ENCODE measurements around the gene NMU. TPM values are rescaled to one million over a fixed set of nuclear protein-coding genes. Genes with fewer than 3 reads are reported as not detected.

Gene NMU
- total RNA-seq, 2 experiments from 2014 or later, result not detected

DNA sequence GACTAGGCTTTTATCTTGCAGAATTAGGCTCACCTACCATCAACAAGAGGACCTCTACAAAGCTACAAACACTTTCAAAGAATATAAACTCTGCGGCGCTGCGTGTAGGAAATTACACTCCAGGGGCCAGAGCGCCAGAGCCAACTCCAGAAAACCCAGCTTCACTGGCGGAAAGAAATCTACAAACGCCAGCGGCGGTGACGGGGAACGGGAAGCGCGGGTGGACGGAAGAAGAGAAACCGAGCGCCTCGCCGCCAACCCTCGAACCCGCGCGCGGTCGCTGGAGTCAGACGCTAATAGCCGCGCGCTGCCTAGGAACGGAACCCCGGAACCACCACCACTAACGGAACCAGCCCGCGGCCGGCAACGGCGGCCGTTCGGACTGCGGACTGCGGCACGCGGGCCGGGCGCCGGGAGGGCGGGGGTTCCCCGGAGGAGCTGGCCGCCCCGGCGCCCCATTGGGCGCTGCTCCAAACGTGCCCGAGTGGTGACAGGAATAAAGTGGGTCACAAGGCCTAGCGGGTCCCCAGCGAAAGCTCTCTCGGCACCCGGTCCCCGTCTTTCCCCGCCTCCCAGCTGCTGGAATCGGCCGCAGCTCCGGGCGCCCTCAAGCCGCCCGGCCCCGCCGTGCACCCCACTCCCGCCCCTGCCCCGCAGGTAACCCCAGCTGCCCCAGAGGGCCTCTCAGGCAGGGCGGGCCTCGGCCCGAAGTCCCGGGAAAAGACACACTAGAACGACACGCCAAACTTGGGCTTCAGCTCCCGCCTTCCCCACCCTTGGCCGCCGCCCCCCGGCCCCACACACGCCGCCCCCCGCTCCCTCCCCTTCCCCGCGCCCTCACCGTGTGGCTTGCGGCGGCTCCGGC is 90.2 kb downstream of the NMU start:
- no TSS peak for BruUV-seq (replicated peaks)
- Histone ChIP-seq H3K79me2 (ENCODE audit: insufficient read depth, low read depth, low read length) (no peaks in the 10 kb centered on the region), H2AFZ (ENCODE audit: low read length) (peak overlapping the region; percentile 64; the same call in 1 of the 2 replicates)

More for the DNA sequence above, 90.2 kb downstream of the NMU start:
- Histone ChIP-seq H3K27ac (ENCODE audit: low read depth, low read length, poor library complexity, severe bottlenecking) (peak overlapping the region; percentile 19), H3K36me3 (ENCODE audit: insufficient read depth, low read length) (no peaks in the 10 kb centered on the region), H3K4me2 (ENCODE audit: low read length) (peak overlapping the region; percentile 82), H4K20me1 (ENCODE audit: insufficient read depth, low read length) (peaks cover 22% of the 10 kb centered on the region; the same call in 1 of the 2 replicates), H3K4me1 (ENCODE audit: insufficient read depth, low read length, poor library complexity, severe bottlenecking) (peaks cover 7% of the 10 kb centered on the region), H3K9me3 (ENCODE audit: low read length) (no peaks in the 10 kb centered on the region), H3K4me3 (ENCODE audit: low read depth, low read length, poor library complexity, severe bottlenecking) (peak overlapping the region; percentile 79), H3K9me2 (ENCODE audit: insufficient read depth, low read length) (no peaks in the 10 kb centered on the region)
- intact Hi-C loops (cut with micrococcal nuclease; ENCODE audit: unreplicated experiment), result loop anchor here (2.0 to 5.0 kb wide), 4 partner anchors 31 to 401 kb away; partner anchors contain the start of genes CEP135, EXOC1 and SRD5A3
- TF ChIP-seq, protein P1, sequence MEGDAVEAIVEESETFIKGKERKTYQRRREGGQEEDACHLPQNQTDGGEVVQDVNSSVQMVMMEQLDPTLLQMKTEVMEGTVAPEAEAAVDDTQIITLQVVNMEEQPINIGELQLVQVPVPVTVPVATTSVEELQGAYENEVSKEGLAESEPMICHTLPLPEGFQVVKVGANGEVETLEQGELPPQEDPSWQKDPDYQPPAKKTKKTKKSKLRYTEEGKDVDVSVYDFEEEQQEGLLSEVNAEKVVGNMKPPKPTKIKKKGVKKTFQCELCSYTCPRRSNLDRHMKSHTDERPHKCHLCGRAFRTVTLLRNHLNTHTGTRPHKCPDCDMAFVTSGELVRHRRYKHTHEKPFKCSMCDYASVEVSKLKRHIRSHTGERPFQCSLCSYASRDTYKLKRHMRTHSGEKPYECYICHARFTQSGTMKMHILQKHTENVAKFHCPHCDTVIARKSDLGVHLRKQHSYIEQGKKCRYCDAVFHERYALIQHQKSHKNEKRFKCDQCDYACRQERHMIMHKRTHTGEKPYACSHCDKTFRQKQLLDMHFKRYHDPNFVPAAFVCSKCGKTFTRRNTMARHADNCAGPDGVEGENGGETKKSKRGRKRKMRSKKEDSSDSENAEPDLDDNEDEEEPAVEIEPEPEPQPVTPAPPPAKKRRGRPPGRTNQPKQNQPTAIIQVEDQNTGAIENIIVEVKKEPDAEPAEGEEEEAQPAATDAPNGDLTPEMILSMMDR (conservative IDR thresholded peaks at IDR 0.05; ENCODE audit: low read length), result no peak
- TF ChIP-seq EZH2phosphoT487 (IDR thresholded peaks at IDR 0.05; ENCODE audit: borderline replicate concordance, low read depth, low read length), result no peak
- ChIA-PET POLR2A (interaction anchor here (0.6 to 2.6 kb wide), 7 partner anchors 44 to 1035 kb away, joined by 3 to 20 read pairs (median 3); partner anchors contain the start of genes SRD5A3 and TMEM165), CTCF (ENCODE audit: unreplicated experiment) (interaction anchor here (0.6 to 1.1 kb wide), 3 partner anchors 151 to 481 kb away, joined by 3 to 7 read pairs (median 3); no protein-coding TSS in a partner anchor)
- DNase-seq (ENCODE audit: low spot score), result peak; percentile 68

Other genes with a start within 250 kb of the NMU start
- 67.1 and 70.8 TPM in 2 replicates for gene TMEM165, start 240.3 kb downstream of the NMU start, total RNA-seq (2014; rRNA removed; shearing (Covaris generic))
- gene TMEM165, start 240.3 kb downstream of the NMU start, total RNA-seq (2022), result 86.1 and 94.0 TPM in 2 replicates
- gene CLOCK, start 89.4 kb downstream of the NMU start, total RNA-seq (2014; rRNA removed; shearing (Covaris generic)), result 1.9 and 2.0 TPM in 2 replicates
- 5.1 and 9.0 TPM in 2 replicates for gene CLOCK, start 89.4 kb downstream of the NMU start, total RNA-seq (2022)
- not detected in 2 replicates for gene PDCL2, start 44.1 kb downstream of the NMU start, total RNA-seq (2014; rRNA removed; shearing (Covaris generic))
- not detected in 2 replicates for gene PDCL2, start 44.1 kb downstream of the NMU start, total RNA-seq (2022)
- gene EXOC1L, start 183.5 kb upstream of the NMU start, total RNA-seq (2014; rRNA removed; shearing (Covaris generic)), result not detected in 2 replicates
- not detected in 2 replicates for gene EXOC1L, start 183.5 kb upstream of the NMU start, total RNA-seq (2022)
- gene EXOC1, start 217.3 kb upstream of the NMU start, total RNA-seq (2014; rRNA removed; shearing (Covaris generic)), result 23.7 and 29.1 TPM in 2 replicates
- gene EXOC1, start 217.3 kb upstream of the NMU start, total RNA-seq (2022), result 33.5 and 37.0 TPM in 2 replicates

Measured in OCI-LY7 (cell line).